GM10266 (cell line): ENCODE results near the gene FBLIM1.

ENCODE experiments used
- DNase-seq: peaks from one replicate; pipeline ENCODE4 v3.0.0; 2012; ENCODE audit errors: extremely low spot score
- CTCF ChIP-seq: IDR thresholded peaks from 2 replicates; pipeline ENCODE4 v1.5.1; 2012; ENCODE audit warnings: mild to moderate bottlenecking, low read depth; ENCODE audit not compliant: control insufficient read depth, insufficient read depth; ENCODE audit errors: missing control alignments

Gene FBLIM1

GRCh38 chr1:15761366-15762128 lies 3.0 kb downstream of the FBLIM1 start:
- TF ChIP-seq CTCF: no peak
- DNase-seq: no peak

DNA sequence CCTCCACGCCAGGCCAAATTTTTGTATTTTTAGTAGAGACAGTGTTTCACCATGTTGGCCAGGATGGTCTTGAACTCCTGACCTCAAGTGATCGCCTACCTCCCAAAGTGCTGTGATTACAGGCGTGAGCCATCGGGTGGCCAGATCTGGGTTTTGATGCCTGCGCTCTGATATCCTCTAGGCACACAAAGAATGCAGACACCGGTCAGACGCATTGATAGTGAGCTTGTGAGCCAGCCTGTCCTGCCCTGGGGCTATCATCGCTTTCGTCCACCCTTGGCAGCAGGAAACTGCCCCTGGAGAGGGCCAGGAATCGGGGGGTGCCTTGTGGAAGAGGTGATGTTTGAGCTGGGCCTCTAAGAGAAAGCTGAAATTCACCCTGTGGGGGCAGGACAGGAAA lies 4.0 kb downstream of the FBLIM1 start:
- no peak for DNase-seq
- no peak for TF ChIP-seq CTCF

- TF ChIP-seq CTCF: no peak
- no peak for DNase-seq
Observed at GRCh38 chr1:15764269-15764764, 5.7 kb downstream of the FBLIM1 start.

- no peak for TF ChIP-seq CTCF
- no peak for DNase-seq
Observed at GRCh38 chr1:15764890-15765289, 6.3 kb downstream of the FBLIM1 start.

GRCh38 chr1:15765495-15766194 lies 7.0 kb downstream of the FBLIM1 start:
- TF ChIP-seq CTCF: no peak
- DNase-seq: no peak

DNA sequence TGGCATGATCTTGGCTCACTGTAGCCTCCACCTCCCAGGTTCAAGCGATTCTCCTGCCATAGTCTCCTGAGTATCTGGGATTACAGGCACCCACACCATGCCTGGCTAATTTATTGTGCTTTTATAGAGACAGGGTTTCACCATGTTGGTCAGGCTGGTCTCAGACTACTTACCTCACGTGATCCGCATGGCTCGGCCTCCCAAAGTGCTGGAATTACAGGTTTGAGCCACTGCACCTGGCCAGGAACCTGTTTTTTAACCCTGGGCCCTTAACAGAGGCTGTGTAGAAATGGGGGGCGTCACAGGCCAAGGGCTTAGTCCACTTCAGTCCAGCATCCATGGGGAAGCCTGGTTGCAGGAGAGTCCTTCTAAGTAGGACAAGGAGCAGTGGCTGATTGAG lies 9.3 kb downstream of the FBLIM1 start:
- no peak for TF ChIP-seq CTCF
- DNase-seq: no peak

GRCh38 chr1:15768388-15768787 lies 9.8 kb downstream of the FBLIM1 start:
- TF ChIP-seq CTCF: no peak

More at GRCh38 chr1:15768388-15768787, 9.8 kb downstream of the FBLIM1 start:
- DNase-seq: no peak
